H1 (cell line): ENCODE measurements around the gene ZKSCAN1. TPM values are rescaled to one million over a fixed set of nuclear protein-coding genes. Genes with fewer than 3 reads are reported as not detected.

Source experiments
- CTCF ChIA-PET: fragments of 300-600 bp; sonication (Branson Sonifier 250); formaldehyde crosslinking; loops from one replicate; lab custom pipeline; 2021; ENCODE audit not compliant: partially characterized antibody; lab: Charles Lee
- POLR2A ChIA-PET: fragments of 300-600 bp; sonication (Branson Sonifier 250); formaldehyde crosslinking; loops from one replicate; lab custom pipeline; 2021; ENCODE audit warnings: inconsistent platforms; ENCODE audit not compliant: partially characterized antibody; lab: Charles Lee
- DNase-seq, 2 experiments: peaks; one replicate each; pipeline versions ENCODE4 v3.0.0 to v3.0.0-alpha.2; 2010 to 2022; ENCODE audit warnings: low spot score in 2 of 2, low read depth in 1 of 2, mixed read lengths in 1 of 2
- FAIRE-seq: peaks from 2 replicates; lab custom pipeline; 2011; peaks lifted over from hg19 to GRCh38; lab: Jason Lieb, UNC
- H2AFZ ChIP-seq: 2 replicates; pipeline ENCODE4 v1.8.1; 2012; ENCODE audit warnings: low read length, inconsistent platforms
- H2AK5ac ChIP-seq: 2 replicates; pipeline ENCODE4 v1.6.1; 2013; ENCODE audit warnings: low read depth, low read length
- H2BK120ac ChIP-seq: replicated peaks from 2 replicates; pipeline ENCODE3; 2013; ENCODE audit warnings: low read depth, low read length, inconsistent platforms
- H2BK12ac ChIP-seq: 2 replicates; pipeline ENCODE4 v1.6.1; 2013; ENCODE audit warnings: low read depth, low read length
- H2BK15ac ChIP-seq: 2 replicates; pipeline ENCODE4 v1.6.1; 2013; ENCODE audit warnings: low read length
- H2BK20ac ChIP-seq: 2 replicates; pipeline ENCODE4 v1.6.1; 2013; ENCODE audit warnings: low read length
- H2BK5ac ChIP-seq: 2 replicates; pipeline ENCODE4 v1.6.1; 2013; ENCODE audit warnings: low read depth, low read length
- H3K14ac ChIP-seq: 2 replicates; pipeline ENCODE4 v1.6.1; 2013; ENCODE audit warnings: inconsistent platforms; ENCODE audit not compliant: insufficient read length
- H3K18ac ChIP-seq: 2 replicates; pipeline ENCODE4 v1.6.1; 2013; ENCODE audit warnings: low read length; ENCODE audit errors: extremely low read depth
- H3K23ac ChIP-seq: 2 replicates; pipeline ENCODE4 v1.6.1; 2013; ENCODE audit warnings: inconsistent platforms; ENCODE audit not compliant: insufficient read length
- H3K23me2 ChIP-seq: 2 replicates; pipeline ENCODE4 v1.6.1; 2013; ENCODE audit warnings: low read depth, low read length
- H3K27ac ChIP-seq: 2 replicates; pipeline ENCODE4 v1.6.1; 2011; ENCODE audit warnings: low read depth, low read length, inconsistent platforms
- H3K27me3 ChIP-seq, 4 experiments: replicated peaks in 1 of 4; 1 replicate in 1 of 4; 2 replicates in 3 of 4; pipeline versions ENCODE4 v1.6.1 to v1.8.1; 2011 to 2013; ENCODE audit warnings: low read length in 3 of 4, mild to moderate bottlenecking in 3 of 4, inconsistent platforms in 2 of 4, mixed read lengths in 2 of 4, moderate library complexity in 1 of 4; ENCODE audit not compliant: control insufficient read depth in 3 of 4, insufficient read depth in 3 of 4; ENCODE audit errors: extremely low read depth in 1 of 4
- H3K36me3 ChIP-seq, 4 experiments: 2 replicates each; pipeline versions ENCODE4 v1.6.1 to v1.8.1; 2011 to 2013; ENCODE audit warnings: mild to moderate bottlenecking in 4 of 4, low read length in 3 of 4, moderate library complexity in 2 of 4, control low read depth in 1 of 4, inconsistent platforms in 1 of 4; ENCODE audit not compliant: insufficient read depth in 4 of 4, control insufficient read depth in 2 of 4
- H3K4ac ChIP-seq: replicated peaks from 2 replicates; pipeline ENCODE3; 2013; ENCODE audit warnings: low read length, low read depth, mixed read lengths, inconsistent platforms; ENCODE audit not compliant: insufficient read length
- H3K4me1 ChIP-seq, 4 experiments: replicated peaks in 1 of 4; 1 replicate in 1 of 4; 2 replicates in 3 of 4; pipeline versions ENCODE4 v1.6.1 to v1.8.1; 2011 to 2013; ENCODE audit warnings: low read length in 3 of 4, inconsistent platforms in 2 of 4, mixed read lengths in 1 of 4; ENCODE audit not compliant: insufficient read depth in 4 of 4, control insufficient read depth in 3 of 4
- H3K4me2 ChIP-seq, 2 experiments: 2 replicates each; pipeline versions ENCODE4 v1.6.1 to v1.8.1; 2011 to 2013; ENCODE audit warnings: low read depth in 2 of 2, low read length in 2 of 2, control low read depth in 1 of 2, inconsistent platforms in 1 of 2, mild to moderate bottlenecking in 1 of 2; ENCODE audit not compliant: insufficient read depth in 1 of 2
- H3K4me3 ChIP-seq, 4 experiments: fragments of 200-600, 300-600 bp in 1 of 4; sonication (generic), shearing (Covaris generic), sonication (Bioruptor Twin) in 1 of 4; 2 replicates each; pipeline versions ENCODE4 v1.5.1 to v1.8.1; 2011 to 2016; ENCODE audit warnings: low read length in 4 of 4, low read depth in 3 of 4, control low read depth in 2 of 4, inconsistent platforms in 2 of 4, mild to moderate bottlenecking in 2 of 4, mixed read lengths in 1 of 4, moderate library complexity in 1 of 4; ENCODE audit not compliant: insufficient read depth in 2 of 4; ENCODE audit errors: extremely low read depth in 1 of 4
- H3K56ac ChIP-seq: replicated peaks from 2 replicates; pipeline ENCODE3; 2013; ENCODE audit warnings: low read depth, mild to moderate bottlenecking, mixed read lengths, low read length, inconsistent platforms; ENCODE audit not compliant: insufficient read length
- H3K79me1 ChIP-seq: 2 replicates; pipeline ENCODE4 v1.6.1; 2013; ENCODE audit warnings: low read depth, low read length, control low read depth
- H3K79me2 ChIP-seq, 2 experiments: 2 replicates each; pipeline versions ENCODE4 v1.6.1 to v1.8.1; 2012 to 2013; ENCODE audit warnings: low read length in 2 of 2, mild to moderate bottlenecking in 2 of 2, inconsistent platforms in 1 of 2; ENCODE audit not compliant: insufficient read depth in 2 of 2, control insufficient read depth in 1 of 2
- H3K9ac ChIP-seq, 4 experiments: replicated peaks in 1 of 4; 1 replicate in 1 of 4; 2 replicates in 3 of 4; pipeline versions ENCODE4 v1.6.1 to v1.8.1; 2011 to 2013; ENCODE audit warnings: low read depth in 3 of 4, low read length in 3 of 4, control low read depth in 2 of 4, mild to moderate bottlenecking in 2 of 4, moderate library complexity in 2 of 4, inconsistent platforms in 1 of 4; ENCODE audit errors: extremely low read depth in 1 of 4
- H3K9me3 ChIP-seq, 2 experiments: 2 replicates each; pipeline versions ENCODE4 v1.6.1 to v1.8.1; 2012 to 2013; ENCODE audit warnings: mild to moderate bottlenecking in 2 of 2, moderate library complexity in 2 of 2, control low read depth in 1 of 2, inconsistent platforms in 1 of 2, low read depth in 1 of 2, low read length in 1 of 2, mixed read lengths in 1 of 2; ENCODE audit not compliant: insufficient read depth in 2 of 2
- H4K20me1 ChIP-seq, 2 experiments: replicated peaks in 1 of 2; 2 replicates each; pipeline versions ENCODE3 to v1.8.1; 2011 to 2013; ENCODE audit warnings: inconsistent platforms in 2 of 2, low read length in 2 of 2, mild to moderate bottlenecking in 1 of 2; ENCODE audit not compliant: insufficient read depth in 2 of 2, control insufficient read depth in 1 of 2
- H4K5ac ChIP-seq: 2 replicates; pipeline ENCODE4 v1.6.1; 2013; ENCODE audit warnings: low read length, low read depth, mixed read lengths, inconsistent platforms; ENCODE audit not compliant: insufficient read length
- H4K8ac ChIP-seq: 2 replicates; pipeline ENCODE4 v1.8.0; 2013; ENCODE audit warnings: mild to moderate bottlenecking, moderate library complexity, low read length, inconsistent platforms; ENCODE audit not compliant: insufficient read depth; ENCODE audit errors: extremely low read depth
- H4K91ac ChIP-seq: replicated peaks from 2 replicates; pipeline ENCODE3; 2013; ENCODE audit warnings: low read length, mixed read lengths, inconsistent platforms; ENCODE audit not compliant: insufficient read length
- WGBS, 2 experiments: shearing (Covaris generic) in 1 of 2; methylation state at CpG; one replicate each; pipeline versions ENCODE4 v1.1.6 to v1.1.7; 2013 to 2015; ENCODE audit warnings: low lambda C conversion rate in 2 of 2, mixed read lengths in 2 of 2, inconsistent platforms in 1 of 2, low coverage in 1 of 2, missing lambda C conversion rate in 1 of 2; ENCODE audit not compliant: insufficient replicate concordance in 2 of 2, insufficient coverage in 1 of 2, insufficient read length in 1 of 2; ENCODE audit errors: extremely low coverage in 1 of 2, missing lambda C conversion rate in 1 of 2; 5-methylcytosine and 5-hydroxymethylcytosine counted together
- polyA plus RNA-seq, 7 experiments: library from polyadenylated mRNA; depleted of rRNA in 3 of 7; stranded (reverse) in 5 of 7; unstranded in 2 of 7; fragments of >200 nt in 5 of 7; fragments of 200-250 nt in 2 of 7; gene quantifications; 1 replicate in 5 of 7; 2 replicates in 1 of 7; 4 replicates in 1 of 7; pipeline versions ENCODE4 v1.2.1 to v1.2.3, GENCODE V29; 2011 to 2013; ENCODE audit warnings: missing spikeins in 2 of 7, mixed read lengths in 2 of 7
- total RNA-seq: library from RNA; stranded (reverse); fragmentation: NEBNext Ultra II Directional; extraction: Animal tissue kit (Norgen Biotek cat#: 25700); gene quantifications from 2 replicates; pipeline ENCODE4 v1.2.1, GENCODE V29; 2021
- TF ChIP-seq, protein P1 (sequence below): IDR thresholded peaks from 2 replicates; pipeline ENCODE4 v1.6.1; 2011; ENCODE audit warnings: low read length, improper control_type of control experiment

Gene ZKSCAN1
- total and polyA plus RNA-seq, 2 of the 8 experiments (the other 6 are each of a cell fraction or from before 2014, with no cell fraction given): 8.2 to 40.6 TPM

DNA sequence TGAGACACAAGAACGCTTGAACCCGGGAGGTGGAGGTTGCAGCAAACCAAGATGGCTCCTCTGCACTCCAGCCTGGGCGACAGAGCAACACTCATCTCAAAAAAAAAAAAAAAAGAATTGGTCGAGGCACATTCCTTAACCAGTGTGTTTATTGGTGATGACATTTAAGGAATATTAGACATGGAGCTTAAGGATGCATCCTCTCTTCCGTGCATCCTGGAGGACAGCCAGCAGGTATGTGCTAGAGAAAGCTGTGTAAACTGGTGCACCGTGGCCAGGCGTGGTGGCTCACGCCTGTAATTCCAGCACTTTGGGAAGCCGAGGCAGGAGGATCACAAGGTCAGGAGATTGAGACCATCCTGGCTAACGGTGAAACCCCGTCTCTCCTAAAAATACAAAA, 11.8 kb downstream of the ZKSCAN1 start:
- FAIRE-seq (no peak), DNase-seq (no peak)
- TF ChIP-seq, protein P1, sequence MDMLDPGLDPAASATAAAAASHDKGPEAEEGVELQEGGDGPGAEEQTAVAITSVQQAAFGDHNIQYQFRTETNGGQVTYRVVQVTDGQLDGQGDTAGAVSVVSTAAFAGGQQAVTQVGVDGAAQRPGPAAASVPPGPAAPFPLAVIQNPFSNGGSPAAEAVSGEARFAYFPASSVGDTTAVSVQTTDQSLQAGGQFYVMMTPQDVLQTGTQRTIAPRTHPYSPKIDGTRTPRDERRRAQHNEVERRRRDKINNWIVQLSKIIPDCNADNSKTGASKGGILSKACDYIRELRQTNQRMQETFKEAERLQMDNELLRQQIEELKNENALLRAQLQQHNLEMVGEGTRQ: no peak
- H2BK5ac ChIP-seq: no peak overlapping the region
- H4K8ac ChIP-seq: no peak overlapping the region
- H3K27ac ChIP-seq: no peak overlapping the region
- no peak overlapping the region for H2BK12ac ChIP-seq
- ChIA-PET POLR2A (interaction anchor here (0.6 to 1.7 kb wide), 8 partner anchors 11 to 400 kb away, joined by 3 to 5 read pairs (median 3); no protein-coding TSS in a partner anchor), CTCF (no interaction called here)
- H3K36me3 ChIP-seq: peaks cover 15 to 60% (median 37%) of the 10 kb centered on the region in 4 experiments
- H3K14ac ChIP-seq: no peak overlapping the region
- no peaks in the 10 kb centered on the region for H3K4me1 ChIP-seq
- H3K4me2 ChIP-seq: no peak overlapping the region
- no peak overlapping the region for H3K4ac ChIP-seq
- H3K79me1 ChIP-seq: peaks cover 2% of the 10 kb centered on the region; the same call in 1 of the 2 replicates
- H3K23me2 ChIP-seq: no peaks in the 10 kb centered on the region
- 91% methylated on average over 11 of the region's 11 CpGs; no CpG with 5 or more reads in 1 of the 2 experiments for WGBS, 2 experiments
- H3K9me3 ChIP-seq: no peaks in the 10 kb centered on the region
- H3K9ac ChIP-seq: no peak overlapping the region
- no peak overlapping the region for H2BK120ac ChIP-seq
- H4K5ac ChIP-seq: no peak overlapping the region
- H4K91ac ChIP-seq: no peak overlapping the region
- no peaks in the 10 kb centered on the region for H3K27me3 ChIP-seq
- H3K56ac ChIP-seq: no peak overlapping the region
- H3K4me3 ChIP-seq: no peak overlapping the region
- H3K79me2 ChIP-seq: peaks cover 0 to 3% of the 10 kb centered on the region in 2 experiments; a peak in 1 of 4 replicates
- H3K23ac ChIP-seq: no peak overlapping the region
- no peak overlapping the region for H2AFZ ChIP-seq
- no peak overlapping the region for H2BK20ac ChIP-seq
- H2AK5ac ChIP-seq: no peak overlapping the region
- peaks cover 0 to 3% of the 10 kb centered on the region in 2 experiments for H4K20me1 ChIP-seq
- H2BK15ac ChIP-seq: no peak overlapping the region
- H3K18ac ChIP-seq: no peak overlapping the region
